GM19324 (cell line): ENCODE results near the gene NHSL2.
"Not testable (repeated sequence)": the region's sequence is repeated elsewhere in the genome, so short reads cannot be mapped to it uniquely, and the experiment has no call there.

ENCODE experiments used
- ATAC-seq: cut with Tn5 transposase; IDR thresholded peaks from one replicate; pipeline ENCODE4 v1.9.1; 2021; ENCODE audit warnings: mild to moderate bottlenecking, moderate library complexity; ENCODE audit not compliant: unreplicated experiment, low FRiP score

Gene NHSL2

GRCh38 chrX:72143609-72143907, 232.9 kb downstream of the NHSL2 start:
- no peak for ATAC-seq

- ATAC-seq, result no peak
Observed at GRCh38 chrX:72145181-72145580, 234.5 kb downstream of the NHSL2 start.

- ATAC-seq, result peak; percentile 70
Observed at GRCh38 chrX:72146527-72146926, 235.9 kb downstream of the NHSL2 start.

- ATAC-seq, result no peak
Observed at GRCh38 chrX:72158773-72159172, 248.1 kb downstream of the NHSL2 start.

- ATAC-seq, result no peak
Observed at GRCh38 chrX:72159769-72160168, 249.1 kb downstream of the NHSL2 start.

GRCh38 chrX:72165551-72165950, 254.9 kb downstream of the NHSL2 start:
- ATAC-seq, result no peak

- no peak for ATAC-seq
Observed at GRCh38 chrX:72169008-72169728, 258.5 kb downstream of the NHSL2 start.

- not testable (repeated sequence) for ATAC-seq
Observed at GRCh38 chrX:72176289-72176688, 265.6 kb downstream of the NHSL2 start.

GRCh38 chrX:72176981-72177380, 266.3 kb downstream of the NHSL2 start:
- ATAC-seq, result no peak

GRCh38 chrX:72180539-72180938, 269.9 kb downstream of the NHSL2 start:
- no peak for ATAC-seq

- ATAC-seq, result peak; percentile 99
Observed at GRCh38 chrX:72181178-72182125, 270.8 kb downstream of the NHSL2 start, which contains the start of gene PIN4. Gene PIN4 (plus strand): TSS chrX:72181757. CDS start chrX:72181786, 29 bp downstream.

- ATAC-seq, result no peak
Observed at GRCh38 chrX:72182924-72183323, 272.3 kb downstream of the NHSL2 start.

- ATAC-seq, result no peak
Observed at GRCh38 chrX:72201836-72202536, 291.3 kb downstream of the NHSL2 start.
